Tibial artery (tissue), 4 donors: ENCODE data around the gene CUX1.

ENCODE experiments used
- DNase-seq, 2 donors: peaks; one replicate each; pipeline ENCODE4 v3.0.0-alpha.2; 2019
- H3K27ac ChIP-seq, 2 donors: fragments of 200-600 bp; sonication (generic) in 1 of 2; 1 replicate in 1 of 2; 2 replicates in 1 of 2; pipeline ENCODE4 v1.5.1; 2018 to 2019; ENCODE audit warnings: mild to moderate bottlenecking in 1 of 2
- H3K27me3 ChIP-seq, 2 donors: fragments of 200-600 bp; sonication (generic) in 1 of 2; one replicate each; pipeline versions ENCODE4 v1.5.1 to v1.6.0; 2016 to 2019
- H3K36me3 ChIP-seq, 3 donors: fragments of 200-600 bp; sonication (generic) in 2 of 3; one replicate each; pipeline ENCODE4 v1.5.1; 2016 to 2019; ENCODE audit warnings: mild to moderate bottlenecking in 2 of 3
- H3K4me1 ChIP-seq, 4 donors: fragments of 200-600 bp; sonication (generic) in 2 of 4; 1 replicate in 3 of 4; 2 replicates in 1 of 4; pipeline ENCODE4 v1.5.1; 2016 to 2019
- H3K4me3 ChIP-seq, 2 donors: fragments of 200-600 bp; sonication (generic) in 1 of 2; 1 replicate in 1 of 2; 2 replicates in 1 of 2; pipeline ENCODE4 v1.5.1; 2018 to 2019; ENCODE audit warnings: mild to moderate bottlenecking in 2 of 2
- H3K9me3 ChIP-seq, 3 donors: fragments of 200-600 bp; sonication (generic) in 1 of 3; one replicate each; pipeline ENCODE4 v1.5.1; 2016 to 2019
- intact Hi-C: fragments of 100-400 bp; cut with DNase I; formaldehyde crosslinking; loops from one replicate; pipeline ENCODE4 v1.15.0; 2023; ENCODE audit warnings: low total_unique reads
- TF ChIP-seq, protein P1 (sequence below), 2 experiments: fragments of 200-600 bp in 1 of 2; fragments of 450-650 bp in 1 of 2; IDR thresholded peaks; one replicate each; pipeline ENCODE4 v1.5.1; 2017 to 2019; ENCODE audit warnings: antibody characterized with exemption in 2 of 2, mild to moderate bottlenecking in 1 of 2, moderate library complexity in 1 of 2

The CUX1 gene

GRCh38 chr7:101804967-101805366, 12.5 kb upstream of the CUX1 start:
- Histone ChIP-seq H3K4me3 (no peak overlapping the region), H3K27ac (no peak overlapping the region), H3K9me3 (no peaks in the 10 kb centered on the region), H3K27me3 (peaks cover 0 to 32% of the 10 kb centered on the region in 2 donors), H3K36me3 (no peaks in the 10 kb centered on the region), H3K4me1 (no peaks in the 10 kb centered on the region)
- DNase-seq, result no peak
- TF ChIP-seq, protein P1, sequence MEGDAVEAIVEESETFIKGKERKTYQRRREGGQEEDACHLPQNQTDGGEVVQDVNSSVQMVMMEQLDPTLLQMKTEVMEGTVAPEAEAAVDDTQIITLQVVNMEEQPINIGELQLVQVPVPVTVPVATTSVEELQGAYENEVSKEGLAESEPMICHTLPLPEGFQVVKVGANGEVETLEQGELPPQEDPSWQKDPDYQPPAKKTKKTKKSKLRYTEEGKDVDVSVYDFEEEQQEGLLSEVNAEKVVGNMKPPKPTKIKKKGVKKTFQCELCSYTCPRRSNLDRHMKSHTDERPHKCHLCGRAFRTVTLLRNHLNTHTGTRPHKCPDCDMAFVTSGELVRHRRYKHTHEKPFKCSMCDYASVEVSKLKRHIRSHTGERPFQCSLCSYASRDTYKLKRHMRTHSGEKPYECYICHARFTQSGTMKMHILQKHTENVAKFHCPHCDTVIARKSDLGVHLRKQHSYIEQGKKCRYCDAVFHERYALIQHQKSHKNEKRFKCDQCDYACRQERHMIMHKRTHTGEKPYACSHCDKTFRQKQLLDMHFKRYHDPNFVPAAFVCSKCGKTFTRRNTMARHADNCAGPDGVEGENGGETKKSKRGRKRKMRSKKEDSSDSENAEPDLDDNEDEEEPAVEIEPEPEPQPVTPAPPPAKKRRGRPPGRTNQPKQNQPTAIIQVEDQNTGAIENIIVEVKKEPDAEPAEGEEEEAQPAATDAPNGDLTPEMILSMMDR (IDR thresholded peaks at IDR 0.05), result no peak
- intact Hi-C loops, result loop anchor here (10.0 kb wide), 1 partner anchor 110 kb away; no protein-coding TSS in a partner anchor

GRCh38 chr7:101812595-101812994, 4.8 kb upstream of the CUX1 start:
- Histone ChIP-seq H3K4me3 (no peak overlapping the region), H3K4me1 (peaks cover 0 to 12% (median 6%) of the 10 kb centered on the region in 4 donors), H3K36me3 (no peaks in the 10 kb centered on the region), H3K27ac (no peak overlapping the region), H3K9me3 (no peaks in the 10 kb centered on the region), H3K27me3 (no peaks in the 10 kb centered on the region)
- no peak for DNase-seq
- intact Hi-C loops, result loop anchor here (5.0 kb wide), 1 partner anchor 270 kb away; no protein-coding TSS in a partner anchor
- TF ChIP-seq, protein P1 (IDR thresholded peaks at IDR 0.05), result no peak

GRCh38 chr7:101813402-101814019, 3.9 kb upstream of the CUX1 start:
- TF ChIP-seq, protein P1 (IDR thresholded peaks at IDR 0.05), result no peak
- Histone ChIP-seq H3K4me1 (peaks cover 0 to 19% (median 11%) of the 10 kb centered on the region in 4 donors), H3K27me3 (no peaks in the 10 kb centered on the region), H3K4me3 (peak overlapping the region; percentile 92), H3K36me3 (no peaks in the 10 kb centered on the region), H3K27ac (peak overlapping the region; percentile 67 to 70), H3K9me3 (no peaks in the 10 kb centered on the region)
- no peak for DNase-seq
- intact Hi-C loops, result loop anchor here (2.0 to 5.0 kb wide), 2 partner anchors 211 to 271 kb away; no protein-coding TSS in a partner anchor

GRCh38 chr7:101814081-101814990, 3.1 kb upstream of the CUX1 start:
- intact Hi-C loops, result loop anchor here (2.0 to 5.0 kb wide), 2 partner anchors 212 to 272 kb away; no protein-coding TSS in a partner anchor
- peak; percentile 49 to 79 for DNase-seq
- Histone ChIP-seq H3K4me1 (peaks cover 0 to 26% (median 12%) of the 10 kb centered on the region in 4 donors), H3K9me3 (no peaks in the 10 kb centered on the region), H3K27ac (peak overlapping the region; percentile 67 to 70), H3K4me3 (peak overlapping the region; percentile 92), H3K36me3 (no peaks in the 10 kb centered on the region), H3K27me3 (no peaks in the 10 kb centered on the region)
- TF ChIP-seq, protein P1 (IDR thresholded peaks at IDR 0.05), result peak; percentile 42 to 63

DNA sequence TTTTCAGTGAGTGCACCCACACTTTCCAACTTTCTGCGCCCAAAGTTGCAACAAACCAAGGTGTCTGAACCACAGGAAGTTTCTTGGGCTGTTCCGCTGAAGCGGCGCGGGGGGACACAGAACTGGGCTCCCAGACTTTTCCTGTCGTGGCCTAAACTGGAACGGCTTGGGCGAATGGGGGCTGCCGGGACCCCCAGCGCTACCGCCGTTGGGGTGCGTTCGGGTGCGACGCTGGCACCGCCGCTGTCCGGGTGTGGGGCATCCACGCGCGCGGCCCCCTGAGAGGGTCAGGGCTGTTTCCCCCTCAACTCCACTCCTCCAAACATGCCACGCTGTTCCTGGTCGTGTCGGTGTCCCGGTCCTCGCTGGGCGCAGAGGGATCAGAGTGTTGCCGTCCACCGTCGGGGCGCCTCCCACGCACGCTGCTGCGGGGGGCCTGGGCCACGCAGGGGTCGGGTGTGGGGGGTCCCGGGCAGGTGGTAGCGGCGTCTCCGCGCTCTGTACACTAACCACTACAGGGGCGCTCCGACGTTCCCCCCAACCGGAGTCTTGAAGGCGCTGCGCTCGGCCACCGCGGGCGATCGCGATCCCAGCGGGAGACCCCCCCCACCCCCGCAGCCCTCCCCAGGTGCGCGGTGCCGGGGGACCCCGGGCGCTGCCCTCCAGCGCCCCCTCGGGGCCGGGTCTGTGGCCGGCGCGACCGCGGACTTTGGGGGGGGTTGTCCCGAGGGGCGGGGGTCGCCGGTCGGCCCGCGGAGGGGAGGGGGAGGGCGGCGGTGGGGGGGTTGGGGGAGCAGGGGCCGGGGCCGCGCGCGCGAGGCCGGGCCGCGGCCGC, 2.2 kb upstream of the CUX1 start:
- H3K4me3 ChIP-seq, result peak overlapping the region; percentile 92
- DNase-seq, result peak in 1 of 2 donors; percentile 73
- no peaks in the 10 kb centered on the region for H3K9me3 ChIP-seq
- H3K4me1 ChIP-seq, result peaks cover 0 to 32% (median 12%) of the 10 kb centered on the region in 4 donors
- intact Hi-C loops, result loop anchor here (2.0 to 5.0 kb wide), 3 partner anchors 122 to 273 kb away; no protein-coding TSS in a partner anchor
- H3K27ac ChIP-seq, result peak overlapping the region; percentile 67 to 70
- TF ChIP-seq, protein P1 (IDR thresholded peaks at IDR 0.05), result no peak
- no peaks in the 10 kb centered on the region for H3K36me3 ChIP-seq
- H3K27me3 ChIP-seq, result no peaks in the 10 kb centered on the region
